Fibroblast of pulmonary artery (primary cell): Measurements from ENCODE around the gene SMIM5.

Experiments used
- DNase-seq: peaks from one replicate; pipeline ENCODE4 v3.0.0-alpha.2; 2010; ENCODE audit warnings: low read depth
- H3K4me3 ChIP-seq: replicated peaks from 2 replicates; pipeline ENCODE4 v1.5.1; 2011; ENCODE audit warnings: low read depth, mild to moderate bottlenecking, control low read depth, low read length, moderate library complexity
- TF ChIP-seq, protein P1 (sequence below): IDR thresholded peaks from 2 replicates; pipeline ENCODE4 v1.5.1; 2011; ENCODE audit warnings: mild to moderate bottlenecking, control low read depth, low read length, inconsistent platforms; ENCODE audit errors: missing control alignments

SMIM5 gene

DNA sequence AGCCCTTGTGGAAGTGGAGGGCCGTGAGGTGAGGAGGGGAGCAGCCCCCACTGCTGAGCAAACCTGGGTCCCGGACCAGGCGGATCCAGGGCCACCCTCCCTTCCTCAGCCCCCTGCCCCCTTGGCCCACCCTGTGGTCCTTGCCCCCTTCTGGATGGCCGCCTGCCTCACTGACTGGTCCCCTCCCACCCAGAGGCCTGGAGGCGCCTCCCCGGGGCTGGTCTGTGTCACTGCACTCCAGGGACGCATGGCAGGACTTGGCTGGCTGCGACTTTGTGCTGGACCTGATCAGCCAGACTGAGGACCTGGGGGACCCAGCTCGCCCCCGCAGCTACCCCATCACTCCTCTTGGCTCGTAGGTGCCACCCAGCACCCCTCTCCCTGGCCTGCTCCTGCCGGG, 19.2 kb upstream of the SMIM5 start:
- TF ChIP-seq, protein P1, sequence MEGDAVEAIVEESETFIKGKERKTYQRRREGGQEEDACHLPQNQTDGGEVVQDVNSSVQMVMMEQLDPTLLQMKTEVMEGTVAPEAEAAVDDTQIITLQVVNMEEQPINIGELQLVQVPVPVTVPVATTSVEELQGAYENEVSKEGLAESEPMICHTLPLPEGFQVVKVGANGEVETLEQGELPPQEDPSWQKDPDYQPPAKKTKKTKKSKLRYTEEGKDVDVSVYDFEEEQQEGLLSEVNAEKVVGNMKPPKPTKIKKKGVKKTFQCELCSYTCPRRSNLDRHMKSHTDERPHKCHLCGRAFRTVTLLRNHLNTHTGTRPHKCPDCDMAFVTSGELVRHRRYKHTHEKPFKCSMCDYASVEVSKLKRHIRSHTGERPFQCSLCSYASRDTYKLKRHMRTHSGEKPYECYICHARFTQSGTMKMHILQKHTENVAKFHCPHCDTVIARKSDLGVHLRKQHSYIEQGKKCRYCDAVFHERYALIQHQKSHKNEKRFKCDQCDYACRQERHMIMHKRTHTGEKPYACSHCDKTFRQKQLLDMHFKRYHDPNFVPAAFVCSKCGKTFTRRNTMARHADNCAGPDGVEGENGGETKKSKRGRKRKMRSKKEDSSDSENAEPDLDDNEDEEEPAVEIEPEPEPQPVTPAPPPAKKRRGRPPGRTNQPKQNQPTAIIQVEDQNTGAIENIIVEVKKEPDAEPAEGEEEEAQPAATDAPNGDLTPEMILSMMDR = no peak
- DNase-seq = no peak
- no peak overlapping the region for H3K4me3 ChIP-seq

- TF ChIP-seq, protein P1 = no peak
- no peak for DNase-seq
- no peak overlapping the region for H3K4me3 ChIP-seq
Observed at GRCh38 chr17:75614556-75615270, 18.5 kb upstream of the SMIM5 start.

GRCh38 chr17:75615301-75615700, 17.9 kb upstream of the SMIM5 start:
- TF ChIP-seq, protein P1 = no peak
- DNase-seq = no peak
- no peak overlapping the region for H3K4me3 ChIP-seq

GRCh38 chr17:75616521-75617122, 16.6 kb upstream of the SMIM5 start:
- no peak for DNase-seq
- TF ChIP-seq, protein P1 = no peak
- H3K4me3 ChIP-seq = no peak overlapping the region

DNA sequence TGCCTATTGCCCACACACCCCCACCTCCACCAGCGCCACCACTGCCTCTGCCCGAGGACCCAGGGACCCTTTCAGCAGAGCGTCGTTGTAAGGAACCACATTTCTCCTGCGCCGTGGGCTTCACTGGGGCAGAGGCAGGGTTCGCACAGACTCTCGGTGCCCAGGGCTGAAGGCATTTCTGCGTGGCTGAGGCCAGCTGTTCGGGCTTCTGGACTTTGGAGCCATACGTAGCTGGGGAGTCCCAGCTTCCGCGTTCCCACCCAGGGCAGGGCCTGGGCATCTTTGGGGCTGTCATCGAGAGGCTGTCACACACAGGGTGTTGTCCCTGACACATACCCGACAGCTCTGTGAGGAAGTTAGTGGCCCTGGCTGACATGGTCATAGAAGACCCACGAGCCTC, 16.0 kb upstream of the SMIM5 start:
- TF ChIP-seq, protein P1 = no peak

DNA sequence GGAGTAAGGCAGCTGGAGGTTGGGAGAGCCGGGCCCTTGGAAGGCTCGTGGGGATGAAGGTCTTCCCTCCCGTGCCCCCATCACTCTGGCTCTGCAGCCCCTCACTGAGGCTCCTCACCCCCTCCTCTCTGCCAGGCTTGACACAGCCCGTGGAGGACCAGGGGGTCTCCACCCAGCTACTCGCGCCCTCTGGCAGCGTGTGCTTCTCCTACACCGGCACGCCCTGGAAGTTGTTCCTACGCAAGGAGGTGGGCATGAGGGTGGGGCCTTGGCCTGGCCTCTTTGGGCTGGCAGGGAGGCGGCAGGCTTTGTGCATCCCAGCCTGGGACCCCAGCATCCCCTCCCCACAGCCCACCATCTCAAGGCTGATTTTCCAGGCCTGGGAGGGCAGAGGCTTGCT, 15.6 kb upstream of the SMIM5 start:
- H3K4me3 ChIP-seq = no peak overlapping the region
- TF ChIP-seq, protein P1 = no peak
- DNase-seq = no peak

More for the DNA sequence above, 16.0 kb upstream of the SMIM5 start:
- DNase-seq = no peak
- no peak overlapping the region for H3K4me3 ChIP-seq
